ENCODE data around the gene FYCO1. TPM values are rescaled to one million over a fixed set of nuclear protein-coding genes. Genes with fewer than 3 reads are reported as not detected.

FYCO1 gene
- total and polyA plus RNA-seq, 5 donors = 62.7 to 114 (median 85.8) TPM

- Histone ChIP-seq H3K4me1 (ENCODE audit: control insufficient read depth, insufficient read depth, low read length) (peaks cover 4% of the 10 kb centered on the region), H3K27me3 (ENCODE audit: control insufficient read depth, insufficient read depth) (no peaks in the 10 kb centered on the region), H3K4me3 (ENCODE audit: low read length) (no peak overlapping the region), H3K27ac (ENCODE audit: low read length) (no peak overlapping the region), H3K9me3 (ENCODE audit: control insufficient read depth, low read length) (no peaks in the 10 kb centered on the region)
- DNase-seq (no peak), ATAC-seq (peak; percentile 5 to 21)
- intact Hi-C loops (cut with DNase I) = loop anchor here (2.0 to 10.0 kb wide), 3 partner anchors 138 to 435 kb away; partner anchors contain the start of gene CCR5 (in 1 of the 4)
- WGBS = 50% methylated on average over 5 of the region's 5 CpGs
These were observed 56.3 kb downstream of the FYCO1 start for GRCh38 chr3:45939341-45939771.

DNA sequence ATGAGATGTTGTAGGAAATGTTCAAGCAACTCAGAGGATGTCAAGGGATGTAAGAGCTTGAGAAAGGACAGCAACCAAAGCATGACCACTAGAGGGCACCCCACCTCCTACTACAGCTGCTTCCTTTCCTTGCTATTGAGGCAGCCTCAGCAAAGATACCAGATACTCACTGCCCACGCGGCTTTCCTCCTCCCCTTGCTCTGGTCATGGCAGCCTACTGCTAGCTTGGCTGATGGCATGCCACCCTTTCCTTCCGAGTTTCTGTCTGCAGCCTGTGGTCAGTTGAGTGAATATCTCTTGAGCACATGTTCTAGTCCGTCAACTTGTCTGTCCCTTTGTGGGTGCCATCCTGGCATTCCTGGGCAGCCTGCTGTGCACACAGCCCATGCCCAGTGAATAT, 56.8 kb downstream of the FYCO1 start:
- Histone ChIP-seq H3K27ac (ENCODE audit: low read length) (no peak overlapping the region), H3K9me3 (ENCODE audit: control insufficient read depth, low read length) (no peaks in the 10 kb centered on the region), H3K27me3 (ENCODE audit: control insufficient read depth, insufficient read depth) (no peaks in the 10 kb centered on the region), H3K4me3 (ENCODE audit: low read length) (no peak overlapping the region), H3K4me1 (ENCODE audit: control insufficient read depth, insufficient read depth, low read length) (peaks cover 4% of the 10 kb centered on the region)
- DNase-seq (peak; percentile 80 to 91 (median 84)), ATAC-seq (peak; percentile 86 to 91)
- 21% methylated on average over 4 of the region's 4 CpGs for WGBS
- intact Hi-C loops (cut with DNase I) = loop anchor here (1.0 to 10.0 kb wide), 4 partner anchors 138 to 436 kb away; partner anchors contain the start of gene CCR5 (in 1 of the 4)

DNA sequence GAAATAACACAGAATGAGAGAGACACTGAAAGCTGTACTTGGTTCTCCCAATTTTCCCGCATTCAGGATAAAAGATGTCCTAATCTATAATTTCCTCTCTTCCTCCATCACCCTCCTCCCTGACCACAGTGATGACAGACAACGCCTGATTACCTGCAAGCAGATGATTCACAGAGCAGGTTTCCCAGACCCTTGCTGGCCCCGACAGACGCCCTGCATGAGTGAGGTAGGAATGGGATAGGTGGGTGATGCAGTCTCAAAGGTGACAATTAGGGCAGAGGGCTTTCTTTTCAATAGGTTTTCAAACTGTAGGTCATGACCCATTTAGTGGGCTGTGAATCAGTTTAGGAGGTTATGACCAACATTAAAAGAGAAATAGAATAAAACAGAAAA, 57.6 kb downstream of the FYCO1 start:
- Histone ChIP-seq H3K4me3 (ENCODE audit: low read length) (no peak overlapping the region), H3K27ac (ENCODE audit: low read length) (no peak overlapping the region), H3K27me3 (ENCODE audit: control insufficient read depth, insufficient read depth) (no peaks in the 10 kb centered on the region), H3K9me3 (ENCODE audit: control insufficient read depth, low read length) (no peaks in the 10 kb centered on the region), H3K4me1 (ENCODE audit: control insufficient read depth, insufficient read depth, low read length) (peaks cover 4% of the 10 kb centered on the region)
- ATAC-seq (no peak), DNase-seq (no peak)
- intact Hi-C loops (cut with DNase I) = loop anchor here (1.0 to 10.0 kb wide), 4 partner anchors 139 to 437 kb away; partner anchors contain the start of gene CCR5 (in 1 of the 4)
- 86% methylated on average over 4 of the region's 4 CpGs for WGBS

- H3K27me3 ChIP-seq (ENCODE audit: control insufficient read depth, insufficient read depth) = no peaks in the 10 kb centered on the region
- intact Hi-C loops (cut with DNase I) = loop anchor here (1.0 to 10.0 kb wide), 4 partner anchors 140 to 437 kb away; partner anchors contain the start of gene CCR5 (in 1 of the 4)
- 87% methylated on average over 8 of the region's 8 CpGs for WGBS
These were observed 58.2 kb downstream of the FYCO1 start for GRCh38 chr3:45937206-45938042.

DNA sequence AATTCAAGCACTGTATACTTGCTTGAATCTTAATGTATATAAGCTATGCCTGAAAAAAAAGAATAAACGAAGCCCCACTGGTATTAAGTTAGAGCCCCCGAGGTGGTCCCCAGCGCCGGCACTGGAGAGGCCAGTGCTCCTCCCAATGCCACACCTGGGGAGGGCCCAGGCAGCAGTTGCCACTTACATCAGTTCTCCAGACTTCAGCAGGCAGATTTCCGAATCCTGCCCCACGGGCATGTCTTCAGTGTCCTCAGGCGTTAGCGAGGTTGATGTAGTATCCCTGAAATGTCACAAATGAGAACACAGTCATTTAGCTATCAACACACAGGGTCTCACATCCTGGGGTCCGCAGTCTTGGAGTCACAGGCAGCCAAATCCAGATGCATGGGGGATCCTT, 59.4 kb downstream of the FYCO1 start:
- 84% methylated on average over 9 of the region's 9 CpGs for WGBS
- ATAC-seq (no peak), DNase-seq (no peak)
- Histone ChIP-seq H3K4me3 (ENCODE audit: low read length) (no peak overlapping the region), H3K27me3 (ENCODE audit: control insufficient read depth, insufficient read depth) (no peaks in the 10 kb centered on the region), H3K27ac (ENCODE audit: low read length) (no peak overlapping the region), H3K9me3 (ENCODE audit: control insufficient read depth, low read length) (no peaks in the 10 kb centered on the region), H3K4me1 (ENCODE audit: control insufficient read depth, insufficient read depth, low read length) (peaks cover 2% of the 10 kb centered on the region)
- intact Hi-C loops (cut with DNase I) = loop anchor here in 3 of 4 donors (5.0 to 10.0 kb wide), 2 partner anchors 141 to 439 kb away; partner anchors contain the start of gene CCR5 (in 1 of the 3)

More at GRCh38 chr3:45937206-45938042, 58.2 kb downstream of the FYCO1 start:
- no peak for DNase-seq
- no peak for ATAC-seq
- H3K27ac ChIP-seq (ENCODE audit: low read length) = no peak overlapping the region
- no peaks in the 10 kb centered on the region for H3K9me3 ChIP-seq (ENCODE audit: control insufficient read depth, low read length)
- H3K4me1 ChIP-seq (ENCODE audit: control insufficient read depth, insufficient read depth, low read length) = peaks cover 4% of the 10 kb centered on the region
- no peak overlapping the region for H3K4me3 ChIP-seq (ENCODE audit: low read length)

- DNase-seq (no peak), ATAC-seq (no peak)
- no peaks in the 10 kb centered on the region for H3K4me1 ChIP-seq (ENCODE audit: control insufficient read depth, insufficient read depth, low read length)
- H3K9me3 ChIP-seq (ENCODE audit: control insufficient read depth, low read length) = no peaks in the 10 kb centered on the region
- 57% methylated on average over 4 of the region's 4 CpGs for WGBS
- H3K4me3 ChIP-seq (ENCODE audit: low read length) = no peak overlapping the region
- intact Hi-C loops (cut with DNase I) = loop anchor here in 1 of 4 donors (10.0 kb wide), 1 partner anchor 441 kb away; the partner anchor contains the start of gene CCR5
- no peaks in the 10 kb centered on the region for H3K27me3 ChIP-seq (ENCODE audit: control insufficient read depth, insufficient read depth)
- no peak overlapping the region for H3K27ac ChIP-seq (ENCODE audit: low read length)
These were observed 62.0 kb downstream of the FYCO1 start for GRCh38 chr3:45933591-45933990.

DNA sequence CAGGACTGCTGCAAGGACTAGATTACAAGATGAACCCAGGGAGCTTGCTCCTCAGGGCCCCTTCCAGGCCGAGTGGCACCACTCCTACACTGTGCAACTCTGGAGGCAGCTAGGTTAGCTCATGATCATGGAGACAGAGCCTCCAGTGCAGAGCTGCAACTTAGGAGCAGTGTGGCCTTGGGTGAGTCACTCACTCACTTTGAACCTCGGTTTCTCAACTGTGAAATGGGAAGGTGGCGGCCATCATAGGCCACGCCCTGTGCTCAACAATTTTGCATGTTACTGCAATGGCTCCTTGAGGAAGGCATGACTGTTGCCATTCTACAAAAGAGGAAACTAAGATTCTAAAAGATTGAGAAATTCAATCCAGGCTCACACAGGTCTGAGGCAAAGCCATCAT, 63.5 kb downstream of the FYCO1 start:
- intact Hi-C loops (cut with DNase I) = loop anchor here in 1 of 4 donors (10.0 kb wide), 1 partner anchor 443 kb away; the partner anchor contains the start of gene CCR5
- DNase-seq = no peak

GRCh38 chr3:45931496-45931895, 64.1 kb downstream of the FYCO1 start:
- intact Hi-C loops (cut with DNase I) = loop anchor here in 1 of 4 donors (10.0 kb wide), 1 partner anchor 443 kb away; the partner anchor contains the start of gene CCR5
- Histone ChIP-seq H3K9me3 (ENCODE audit: control insufficient read depth, low read length) (no peaks in the 10 kb centered on the region), H3K4me3 (ENCODE audit: low read length) (no peak overlapping the region), H3K4me1 (ENCODE audit: control insufficient read depth, insufficient read depth, low read length) (no peaks in the 10 kb centered on the region), H3K27ac (ENCODE audit: low read length) (no peak overlapping the region), H3K27me3 (ENCODE audit: control insufficient read depth, insufficient read depth) (no peaks in the 10 kb centered on the region)
- 79% methylated on average over 6 of the region's 6 CpGs for WGBS
- DNase-seq (no peak), ATAC-seq (peak in 1 of 2 donors; percentile 32)

More for the DNA sequence above, 63.5 kb downstream of the FYCO1 start:
- no peak for ATAC-seq
- no peak overlapping the region for H3K27ac ChIP-seq (ENCODE audit: low read length)
- 87% methylated on average over 4 of the region's 4 CpGs for WGBS
- no peak overlapping the region for H3K4me3 ChIP-seq (ENCODE audit: low read length)
- no peaks in the 10 kb centered on the region for H3K4me1 ChIP-seq (ENCODE audit: control insufficient read depth, insufficient read depth, low read length)
- H3K27me3 ChIP-seq (ENCODE audit: control insufficient read depth, insufficient read depth) = no peaks in the 10 kb centered on the region
- no peaks in the 10 kb centered on the region for H3K9me3 ChIP-seq (ENCODE audit: control insufficient read depth, low read length)

- WGBS = 70% methylated on average over 9 of the region's 9 CpGs
- Histone ChIP-seq H3K4me3 (ENCODE audit: low read length) (no peak overlapping the region), H3K4me1 (ENCODE audit: control insufficient read depth, insufficient read depth, low read length) (no peaks in the 10 kb centered on the region), H3K9me3 (ENCODE audit: control insufficient read depth, low read length) (no peaks in the 10 kb centered on the region), H3K27ac (ENCODE audit: low read length) (no peak overlapping the region), H3K27me3 (ENCODE audit: control insufficient read depth, insufficient read depth) (no peaks in the 10 kb centered on the region)
- ATAC-seq (peak in 1 of 2 donors; percentile 41), DNase-seq (peak in 1 of 3 donors; percentile 65)
- intact Hi-C loops (cut with DNase I) = loop anchor here in 3 of 4 donors (10.0 kb wide), 3 partner anchors 154 to 414 kb away; no protein-coding TSS in a partner anchor
These were observed 66.5 kb downstream of the FYCO1 start for GRCh38 chr3:45929042-45929679.

- DNase-seq = no peak
- Histone ChIP-seq H3K27ac (ENCODE audit: low read length) (no peak overlapping the region), H3K4me1 (ENCODE audit: control insufficient read depth, insufficient read depth, low read length) (no peaks in the 10 kb centered on the region), H3K9me3 (ENCODE audit: control insufficient read depth, low read length) (no peaks in the 10 kb centered on the region), H3K4me3 (ENCODE audit: low read length) (no peak overlapping the region), H3K27me3 (ENCODE audit: control insufficient read depth, insufficient read depth) (no peaks in the 10 kb centered on the region)
- WGBS = 95% methylated on average over 2 of the region's 2 CpGs
- no peak for ATAC-seq
- intact Hi-C loops (cut with DNase I) = loop anchor here in 3 of 4 donors (10.0 kb wide), 3 partner anchors 153 to 413 kb away; no protein-coding TSS in a partner anchor
These were observed 67.7 kb downstream of the FYCO1 start for GRCh38 chr3:45927881-45928280.
